ENCODE results near the gene DEAF1. TPM values are rescaled to one million over a fixed set of nuclear protein-coding genes. Genes with fewer than 3 reads are reported as not detected.

Gene DEAF1
- polyA plus RNA-seq, 1 donor (not counting 4 experiments of a cell fraction or from before 2014, with no cell fraction given): 8.1 TPM

- Histone ChIP-seq H3K4me3 (ENCODE audit: control insufficient read depth in 2 of 3, extremely low read depth in 1 of 3, insufficient read depth in 2 of 3, low read depth in 1 of 3, low read length in 3 of 3) (peak overlapping the region; percentile 80 to 91 (median 83)), H4K20me1 (ENCODE audit: control insufficient read depth, extremely low read depth, insufficient read depth, low read length) (no peaks in the 10 kb centered on the region), H3K4me2 (ENCODE audit: control insufficient read depth, extremely low read depth, insufficient read depth, low read depth, low read length) (peak overlapping the region; percentile 64), H3K9me1 (ENCODE audit: control insufficient read depth, extremely low read depth, insufficient read depth, low read length) (no peaks in the 10 kb centered on the region), H2AFZ (ENCODE audit: control insufficient read depth, low read length) (peak overlapping the region; percentile 86), H3K36me3 (ENCODE audit: control insufficient read depth in 2 of 2, extremely low read depth in 1 of 2, insufficient read depth in 2 of 2, low read length in 2 of 2) (peaks cover 5 to 19% of the 10 kb centered on the region in 2 experiments), H3K79me2 (ENCODE audit: control insufficient read depth, insufficient read depth, low read length) (peaks cover 38% of the 10 kb centered on the region), H3K4me1 (ENCODE audit: control insufficient read depth, extremely low read depth, insufficient read depth, low read length) (peaks cover 48% of the 10 kb centered on the region), H3K9ac (ENCODE audit: control insufficient read depth, extremely low read depth, insufficient read depth, low read length) (peak overlapping the region; percentile 99), H3K27me3 (ENCODE audit: control insufficient read depth, extremely low read depth, insufficient read depth, low read length) (no peaks in the 10 kb centered on the region), H3K27ac (ENCODE audit: control insufficient read depth, insufficient read depth, low read length) (peak overlapping the region; percentile 97), H3K9me3 (ENCODE audit: control insufficient read depth, low read depth, low read length) (no peaks in the 10 kb centered on the region)
- TF ChIP-seq CTCF (optimal IDR thresholded peaks at IDR 0.05 in 1 of 3, IDR thresholded peaks at IDR 0.05 in 1 of 3, conservative IDR thresholded peaks at IDR 0.05 in 1 of 3; ENCODE audit: extremely low read depth in 1 of 3, insufficient read depth in 2 of 3, low read length in 3 of 3) (no peak), EZH2 (IDR thresholded peaks at IDR 0.05; ENCODE audit: low read length) (no peak)
- dilution Hi-C loops (cut with MboI; ENCODE audit: extremely low pct_ligation_motif_present, low sequenced_read_pairs): no loop called here
- DNase-seq (ENCODE audit: low read depth, low spot score) (no peak), FAIRE-seq (peak; percentile 97)
Measured at GRCh38 chr11:695288-695537, 191 bp upstream of the DEAF1 start.

GRCh38 chr11:693887-694562 lies 997 bp downstream of the DEAF1 start:
- Histone ChIP-seq H3K4me1 (ENCODE audit: control insufficient read depth, extremely low read depth, insufficient read depth, low read length) (peaks cover 48% of the 10 kb centered on the region), H3K4me2 (ENCODE audit: control insufficient read depth, extremely low read depth, insufficient read depth, low read depth, low read length) (peak overlapping the region; percentile 80), H3K9me1 (ENCODE audit: control insufficient read depth, extremely low read depth, insufficient read depth, low read length) (no peaks in the 10 kb centered on the region), H3K4me3 (ENCODE audit: control insufficient read depth in 2 of 3, extremely low read depth in 1 of 3, insufficient read depth in 2 of 3, low read depth in 1 of 3, low read length in 3 of 3) (peak overlapping the region; percentile 58 to 83 (median 73)), H3K27me3 (ENCODE audit: control insufficient read depth, extremely low read depth, insufficient read depth, low read length) (no peaks in the 10 kb centered on the region), H2AFZ (ENCODE audit: control insufficient read depth, low read length) (no peak overlapping the region), H3K79me2 (ENCODE audit: control insufficient read depth, insufficient read depth, low read length) (peaks cover 31% of the 10 kb centered on the region), H3K27ac (ENCODE audit: control insufficient read depth, insufficient read depth, low read length) (peak overlapping the region; percentile 78), H4K20me1 (ENCODE audit: control insufficient read depth, extremely low read depth, insufficient read depth, low read length) (no peaks in the 10 kb centered on the region), H3K36me3 (ENCODE audit: control insufficient read depth in 2 of 2, extremely low read depth in 1 of 2, insufficient read depth in 2 of 2, low read length in 2 of 2) (peaks cover 4 to 12% of the 10 kb centered on the region in 2 experiments), H3K9me3 (ENCODE audit: control insufficient read depth, low read depth, low read length) (no peaks in the 10 kb centered on the region), H3K9ac (ENCODE audit: control insufficient read depth, extremely low read depth, insufficient read depth, low read length) (peak overlapping the region; percentile 81)
- TF ChIP-seq EZH2 (IDR thresholded peaks at IDR 0.05; ENCODE audit: low read length): no peak
- no peak for TF ChIP-seq CTCF (optimal IDR thresholded peaks at IDR 0.05 in 1 of 3, IDR thresholded peaks at IDR 0.05 in 1 of 3, conservative IDR thresholded peaks at IDR 0.05 in 1 of 3; ENCODE audit: extremely low read depth in 1 of 3, insufficient read depth in 2 of 3, low read length in 3 of 3)
- no peak for DNase-seq (ENCODE audit: low read depth, low spot score)
- no peak for FAIRE-seq
- dilution Hi-C loops (cut with MboI; ENCODE audit: extremely low pct_ligation_motif_present, low sequenced_read_pairs): no loop called here

Measured in keratinocyte (primary cell).